ENCODE data around the gene UACA.

UACA gene

GRCh38 chr15:70659662-70660061 lies 103.7 kb downstream of the UACA start:
- DNase-seq, result no peak

GRCh38 chr15:70658641-70659040 lies 104.7 kb downstream of the UACA start:
- no peak for DNase-seq

- DNase-seq, result no peak
These were observed 109.9 kb downstream of the UACA start for GRCh38 chr15:70653426-70653825.

GRCh38 chr15:70652341-70652740 lies 111.0 kb downstream of the UACA start:
- no peak for DNase-seq

GRCh38 chr15:70651303-70651845 lies 112.0 kb downstream of the UACA start:
- DNase-seq, result no peak

- DNase-seq, result no peak
These were observed 112.6 kb downstream of the UACA start for GRCh38 chr15:70650567-70651302.

GRCh38 chr15:70647396-70647795 lies 116.0 kb downstream of the UACA start:
- no peak for DNase-seq

GRCh38 chr15:70646169-70646568 lies 117.2 kb downstream of the UACA start:
- DNase-seq, result no peak

- DNase-seq, result no peak
These were observed 119.6 kb downstream of the UACA start for GRCh38 chr15:70643783-70644125.

- no peak for DNase-seq
These were observed 120.1 kb downstream of the UACA start for GRCh38 chr15:70643106-70643782.

GRCh38 chr15:70636540-70637165 lies 126.7 kb downstream of the UACA start:
- DNase-seq, result no peak

- no peak for DNase-seq
These were observed 127.5 kb downstream of the UACA start for GRCh38 chr15:70635895-70636294.

GRCh38 chr15:70633991-70634390 lies 129.4 kb downstream of the UACA start:
- no peak for DNase-seq

- no peak for DNase-seq
These were observed 130.1 kb downstream of the UACA start for GRCh38 chr15:70633103-70633831.

GRCh38 chr15:70632491-70633102 lies 130.8 kb downstream of the UACA start:
- no peak for DNase-seq

GRCh38 chr15:70632079-70632478 lies 131.3 kb downstream of the UACA start:
- no peak for DNase-seq

- DNase-seq, result no peak
These were observed 133.6 kb downstream of the UACA start for GRCh38 chr15:70629735-70630273.

- no peak for DNase-seq
These were observed 134.8 kb downstream of the UACA start for GRCh38 chr15:70628549-70628896.

- DNase-seq, result no peak
These were observed 135.4 kb downstream of the UACA start for GRCh38 chr15:70627734-70628548.

- no peak for DNase-seq
These were observed 136.0 kb downstream of the UACA start for GRCh38 chr15:70627322-70627721.

- DNase-seq, result no peak
These were observed 137.9 kb downstream of the UACA start for GRCh38 chr15:70625438-70625837.

- DNase-seq, result no peak
These were observed 138.3 kb downstream of the UACA start for GRCh38 chr15:70625011-70625410.

Data from NCI-H748 treated with DMSO at 0.1 percent for 48 hours (cell line).